GM23338 (cell line): Measurements from ENCODE around the gene CLK3. TPM values are rescaled to one million over a fixed set of nuclear protein-coding genes. Genes with fewer than 3 reads are reported as not detected.

Source experiments
- ATAC-seq: fragments of 200-7000 bp; cut with Tn5 transposase; 3 replicates; pipeline ENCODE4 v1.9.1; 2020
- DNase-seq: peaks from one replicate; pipeline ENCODE4 v3.0.0-alpha.2; 2015; ENCODE audit warnings: low spot score
- H2AFZ ChIP-seq: fragments of 200-600 bp; sonication (generic); 2 replicates; pipeline ENCODE4 v1.8.0; 2016; ENCODE audit warnings: antibody characterized with exemption, mild to moderate bottlenecking, moderate library complexity
- H3F3A ChIP-seq: fragments of 200-600 bp; sonication (generic); replicated peaks from 2 replicates; pipeline ENCODE4 v1.8.0; 2017; ENCODE audit warnings: antibody characterized with exemption, mixed run types, low read depth
- H3K27ac ChIP-seq: fragments of 200-600 bp; sonication (generic); 2 replicates; pipeline ENCODE4 v1.6.1; 2016; ENCODE audit warnings: low read depth
- H3K27me3 ChIP-seq: fragments of 200-600 bp; sonication (generic); 2 replicates; pipeline ENCODE4 v1.8.0; 2016; ENCODE audit warnings: mild to moderate bottlenecking, mixed run types, moderate library complexity; ENCODE audit not compliant: insufficient read depth
- H3K36me3 ChIP-seq: fragments of 200-600 bp; sonication (generic); 2 replicates; pipeline ENCODE4 v1.8.0; 2016; ENCODE audit warnings: mild to moderate bottlenecking; ENCODE audit not compliant: insufficient read depth
- H3K4me1 ChIP-seq: fragments of 200-600 bp; sonication (generic); 2 replicates; pipeline ENCODE4 v1.8.0; 2016; ENCODE audit warnings: mild to moderate bottlenecking, moderate library complexity; ENCODE audit not compliant: insufficient read depth
- H3K4me2 ChIP-seq: fragments of 200-600 bp; sonication (generic); 2 replicates; pipeline ENCODE4 v1.7.1; 2017; ENCODE audit warnings: mixed run types
- H3K4me3 ChIP-seq: fragments of 200-600 bp; sonication (generic); 2 replicates; pipeline ENCODE4 v1.6.1; 2016; ENCODE audit warnings: mixed run types
- H3K79me2 ChIP-seq: fragments of 200-600 bp; sonication (generic); replicated peaks from 2 replicates; pipeline ENCODE4 v1.8.0; 2017; ENCODE audit warnings: mild to moderate bottlenecking; ENCODE audit not compliant: insufficient read depth
- H3K9me2 ChIP-seq: fragments of 200-600 bp; sonication (generic); 2 replicates; pipeline ENCODE4 v1.8.0; 2017; ENCODE audit not compliant: insufficient read depth
- H4K20me1 ChIP-seq: fragments of 200-600 bp; sonication (generic); replicated peaks from 2 replicates; pipeline ENCODE4 v1.8.0; 2017; ENCODE audit warnings: mild to moderate bottlenecking; ENCODE audit not compliant: insufficient read depth
- H3K27ac Mint-ChIP-seq: 2 replicates; pipeline ENCODE4 v1.8.0; 2020; ENCODE audit warnings: inconsistent platforms, mild to moderate bottlenecking, moderate library complexity, mixed read lengths
- H3K27me3 Mint-ChIP-seq: 3 replicates; pipeline ENCODE4 v1.8.0; 2022; ENCODE audit warnings: low read depth, mild to moderate bottlenecking, moderate library complexity, mixed read lengths, inconsistent platforms; ENCODE audit not compliant: insufficient read depth, poor library complexity
- H3K36me3 Mint-ChIP-seq: 3 replicates; pipeline ENCODE4 v1.8.0; 2021; ENCODE audit warnings: low read depth, mild to moderate bottlenecking, inconsistent platforms, moderate library complexity, mixed read lengths
- H3K4me1 Mint-ChIP-seq: 3 replicates; pipeline ENCODE4 v1.8.0; 2020; ENCODE audit warnings: mild to moderate bottlenecking, inconsistent platforms, mixed read lengths
- H3K4me3 Mint-ChIP-seq: 3 replicates; pipeline ENCODE4 v1.8.0; 2021; ENCODE audit warnings: moderate library complexity, mild to moderate bottlenecking, inconsistent platforms, mixed read lengths
- H3K9me3 Mint-ChIP-seq: 3 replicates; pipeline ENCODE4 v1.8.0; 2020; ENCODE audit warnings: moderate library complexity, mild to moderate bottlenecking, inconsistent platforms, mixed read lengths
- JUNB ChIP-seq: IDR thresholded peaks from one replicate; pipeline ENCODE4 v1.6.1; 2016; ENCODE audit warnings: antibody characterized with exemption; ENCODE audit not compliant: unreplicated experiment
- POLR2AphosphoS5 ChIP-seq: IDR thresholded peaks from 2 replicates; pipeline ENCODE4 v1.6.1; 2016; ENCODE audit warnings: antibody characterized with exemption, low read depth
- STAT1 ChIP-seq: IDR thresholded peaks from one replicate; pipeline ENCODE4 v1.6.1; 2016; ENCODE audit warnings: antibody characterized with exemption; ENCODE audit not compliant: unreplicated experiment
- ZNF331 ChIP-seq: fragments of 250-450 bp; sonication (Bioruptor Pico); IDR thresholded peaks from 2 replicates; pipeline ENCODE4 v1.5.0; 2020; ENCODE audit warnings: low read depth, mild to moderate bottlenecking, moderate library complexity
- polyA plus RNA-seq: library from polyadenylated mRNA; unstranded; fragments of >200 nt; fragmentation: Nextera tagmentation; extraction: Ambion mirVana; gene quantifications from 2 replicates; pipeline ENCODE4 v1.2.1, GENCODE V29; 2016
- total RNA-seq: library from RNA; depleted of rRNA; stranded (reverse); fragments of >200 nt; shearing (Covaris generic); gene quantifications from 2 replicates; pipeline ENCODE4 v1.2.3, GENCODE V29; 2014
- TF ChIP-seq, protein P1 (sequence below): fragments of 250-450 bp; sonication (Bioruptor Pico); IDR thresholded peaks from 2 replicates; pipeline ENCODE4 v1.5.0; 2020; ENCODE audit warnings: mild to moderate bottlenecking, moderate library complexity
- TF ChIP-seq, protein P2 (sequence below): IDR thresholded peaks from 2 replicates; pipeline ENCODE4 v1.6.1; 2016; ENCODE audit warnings: antibody characterized with exemption
- TF ChIP-seq, protein P3 (sequence below), 2 experiments: fragments of 200-600 bp in 1 of 2; sonication (generic) in 1 of 2; conservative IDR thresholded peaks; 2 replicates each; pipeline versions ENCODE4 v1.5.1 to v1.6.1; 2016 to 2017; ENCODE audit warnings: antibody characterized with exemption in 2 of 2, low read depth in 2 of 2, mild to moderate bottlenecking in 2 of 2, moderate library complexity in 1 of 2

Gene CLK3
- total and polyA plus RNA-seq, 2 experiments from 2014 or later = 40.7 to 67.7 TPM

DNA sequence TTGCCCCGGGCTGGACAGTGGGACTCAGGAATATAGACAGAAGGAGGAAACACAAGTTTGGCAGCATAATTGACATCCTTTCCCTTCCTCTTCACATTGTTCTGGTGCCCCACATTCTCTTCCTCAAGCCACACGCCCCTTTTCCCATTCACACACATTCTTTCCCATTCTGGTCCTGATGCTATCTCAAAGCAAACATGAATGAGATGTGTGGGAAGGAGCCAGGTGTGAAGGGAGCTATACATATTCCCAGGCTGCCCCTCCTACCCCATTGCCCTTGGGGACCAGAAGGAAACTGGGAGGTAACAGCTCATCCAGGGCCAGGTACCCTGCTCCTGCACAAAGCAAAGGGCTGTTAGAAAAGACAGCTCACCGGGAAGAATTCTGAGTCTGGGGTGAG lies 23.4 kb upstream of the CLK3 start (continued):
- TF ChIP-seq, protein P1, sequence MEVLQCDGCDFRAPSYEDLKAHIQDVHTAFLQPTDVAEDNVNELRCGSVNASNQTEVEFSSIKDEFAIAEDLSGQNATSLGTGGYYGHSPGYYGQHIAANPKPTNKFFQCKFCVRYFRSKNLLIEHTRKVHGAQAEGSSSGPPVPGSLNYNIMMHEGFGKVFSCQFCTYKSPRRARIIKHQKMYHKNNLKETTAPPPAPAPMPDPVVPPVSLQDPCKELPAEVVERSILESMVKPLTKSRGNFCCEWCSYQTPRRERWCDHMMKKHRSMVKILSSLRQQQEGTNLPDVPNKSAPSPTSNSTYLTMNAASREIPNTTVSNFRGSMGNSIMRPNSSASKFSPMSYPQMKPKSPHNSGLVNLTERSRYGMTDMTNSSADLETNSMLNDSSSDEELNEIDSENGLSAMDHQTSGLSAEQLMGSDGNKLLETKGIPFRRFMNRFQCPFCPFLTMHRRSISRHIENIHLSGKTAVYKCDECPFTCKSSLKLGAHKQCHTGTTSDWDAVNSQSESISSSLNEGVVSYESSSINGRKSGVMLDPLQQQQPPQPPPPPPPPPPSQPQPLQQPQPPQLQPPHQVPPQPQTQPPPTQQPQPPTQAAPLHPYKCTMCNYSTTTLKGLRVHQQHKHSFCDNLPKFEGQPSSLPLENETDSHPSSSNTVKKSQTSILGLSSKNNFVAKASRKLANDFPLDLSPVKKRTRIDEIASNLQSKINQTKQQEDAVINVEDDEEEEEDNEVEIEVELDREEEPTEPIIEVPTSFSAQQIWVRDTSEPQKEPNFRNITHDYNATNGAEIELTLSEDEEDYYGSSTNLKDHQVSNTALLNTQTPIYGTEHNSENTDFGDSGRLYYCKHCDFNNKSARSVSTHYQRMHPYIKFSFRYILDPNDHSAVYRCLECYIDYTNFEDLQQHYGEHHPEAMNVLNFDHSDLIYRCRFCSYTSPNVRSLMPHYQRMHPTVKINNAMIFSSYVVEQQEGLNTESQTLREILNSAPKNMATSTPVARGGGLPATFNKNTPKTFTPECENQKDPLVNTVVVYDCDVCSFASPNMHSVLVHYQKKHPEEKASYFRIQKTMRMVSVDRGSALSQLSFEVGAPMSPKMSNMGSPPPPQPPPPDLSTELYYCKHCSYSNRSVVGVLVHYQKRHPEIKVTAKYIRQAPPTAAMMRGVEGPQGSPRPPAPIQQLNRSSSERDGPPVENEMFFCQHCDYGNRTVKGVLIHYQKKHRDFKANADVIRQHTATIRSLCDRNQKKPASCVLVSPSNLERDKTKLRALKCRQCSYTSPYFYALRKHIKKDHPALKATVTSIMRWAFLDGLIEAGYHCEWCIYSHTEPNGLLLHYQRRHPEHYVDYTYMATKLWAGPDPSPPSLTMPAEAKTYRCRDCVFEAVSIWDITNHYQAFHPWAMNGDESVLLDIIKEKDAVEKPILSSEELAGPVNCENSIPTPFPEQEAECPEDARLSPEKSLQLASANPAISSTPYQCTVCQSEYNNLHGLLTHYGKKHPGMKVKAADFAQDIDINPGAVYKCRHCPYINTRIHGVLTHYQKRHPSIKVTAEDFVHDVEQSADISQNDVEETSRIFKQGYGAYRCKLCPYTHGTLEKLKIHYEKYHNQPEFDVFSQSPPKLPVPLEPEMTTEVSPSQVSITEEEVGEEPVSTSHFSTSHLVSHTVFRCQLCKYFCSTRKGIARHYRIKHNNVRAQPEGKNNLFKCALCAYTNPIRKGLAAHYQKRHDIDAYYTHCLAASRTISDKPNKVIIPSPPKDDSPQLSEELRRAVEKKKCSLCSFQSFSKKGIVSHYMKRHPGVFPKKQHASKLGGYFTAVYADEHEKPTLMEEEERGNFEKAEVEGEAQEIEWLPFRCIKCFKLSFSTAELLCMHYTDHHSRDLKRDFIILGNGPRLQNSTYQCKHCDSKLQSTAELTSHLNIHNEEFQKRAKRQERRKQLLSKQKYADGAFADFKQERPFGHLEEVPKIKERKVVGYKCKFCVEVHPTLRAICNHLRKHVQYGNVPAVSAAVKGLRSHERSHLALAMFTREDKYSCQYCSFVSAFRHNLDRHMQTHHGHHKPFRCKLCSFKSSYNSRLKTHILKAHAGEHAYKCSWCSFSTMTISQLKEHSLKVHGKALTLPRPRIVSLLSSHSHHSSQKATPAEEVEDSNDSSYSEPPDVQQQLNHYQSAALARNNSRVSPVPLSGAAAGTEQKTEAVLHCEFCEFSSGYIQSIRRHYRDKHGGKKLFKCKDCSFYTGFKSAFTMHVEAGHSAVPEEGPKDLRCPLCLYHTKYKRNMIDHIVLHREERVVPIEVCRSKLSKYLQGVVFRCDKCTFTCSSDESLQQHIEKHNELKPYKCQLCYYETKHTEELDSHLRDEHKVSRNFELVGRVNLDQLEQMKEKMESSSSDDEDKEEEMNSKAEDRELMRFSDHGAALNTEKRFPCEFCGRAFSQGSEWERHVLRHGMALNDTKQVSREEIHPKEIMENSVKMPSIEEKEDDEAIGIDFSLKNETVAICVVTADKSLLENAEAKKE (CRISPR knock-in tag) = no peak
- TF ChIP-seq STAT1 = no peak
- TF ChIP-seq POLR2AphosphoS5 = no peak
- TF ChIP-seq JUNB = no peak
- TF ChIP-seq, protein P2, sequence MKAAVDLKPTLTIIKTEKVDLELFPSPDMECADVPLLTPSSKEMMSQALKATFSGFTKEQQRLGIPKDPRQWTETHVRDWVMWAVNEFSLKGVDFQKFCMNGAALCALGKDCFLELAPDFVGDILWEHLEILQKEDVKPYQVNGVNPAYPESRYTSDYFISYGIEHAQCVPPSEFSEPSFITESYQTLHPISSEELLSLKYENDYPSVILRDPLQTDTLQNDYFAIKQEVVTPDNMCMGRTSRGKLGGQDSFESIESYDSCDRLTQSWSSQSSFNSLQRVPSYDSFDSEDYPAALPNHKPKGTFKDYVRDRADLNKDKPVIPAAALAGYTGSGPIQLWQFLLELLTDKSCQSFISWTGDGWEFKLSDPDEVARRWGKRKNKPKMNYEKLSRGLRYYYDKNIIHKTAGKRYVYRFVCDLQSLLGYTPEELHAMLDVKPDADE = no peak

DNA sequence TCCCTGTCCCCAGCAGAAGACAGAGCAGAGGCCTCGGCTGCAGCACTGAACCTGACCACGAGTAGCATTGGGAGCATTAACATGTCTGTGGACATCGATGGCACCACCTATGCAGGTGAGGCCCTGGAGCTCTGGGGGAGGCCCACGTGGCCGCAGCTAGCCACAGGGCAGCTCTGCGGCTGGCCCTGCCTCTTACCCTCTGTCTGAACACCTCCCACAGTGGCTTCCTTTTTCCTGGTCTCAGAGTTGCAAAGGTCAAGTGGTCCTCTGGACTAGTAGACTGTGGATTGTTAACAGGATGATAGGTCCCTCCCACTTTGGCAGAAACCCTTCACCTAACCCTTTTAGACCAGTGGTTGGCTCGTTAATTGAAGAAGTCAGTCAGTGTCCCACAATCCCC lies 22.5 kb upstream of the CLK3 start:
- no peak overlapping the region for H3K27ac Mint-ChIP-seq
- H3K4me1 ChIP-seq = peaks cover 11% of the 10 kb centered on the region
- H3K4me1 Mint-ChIP-seq = peaks cover 14% of the 10 kb centered on the region
- H3K4me2 ChIP-seq = no peak overlapping the region
- H3F3A ChIP-seq = peaks cover 26% of the 10 kb centered on the region
- ATAC-seq (no peak), DNase-seq (no peak)
- H3K4me3 Mint-ChIP-seq = no peak overlapping the region
- no peaks in the 10 kb centered on the region for H3K27me3 ChIP-seq
- no peaks in the 10 kb centered on the region for H3K79me2 ChIP-seq
- no peak overlapping the region for H3K4me3 ChIP-seq
- H3K36me3 ChIP-seq = peaks cover 26% of the 10 kb centered on the region
- no peak overlapping the region for H3K27ac ChIP-seq
- peaks cover 77% of the 10 kb centered on the region for H3K36me3 Mint-ChIP-seq
- H3K9me3 Mint-ChIP-seq = no peaks in the 10 kb centered on the region
- H2AFZ ChIP-seq = no peak overlapping the region
- no peaks in the 10 kb centered on the region for H3K9me2 ChIP-seq
- H4K20me1 ChIP-seq = peaks cover 22% of the 10 kb centered on the region
- H3K27me3 Mint-ChIP-seq = peaks cover 3% of the 10 kb centered on the region
- TF ChIP-seq, protein P3, sequence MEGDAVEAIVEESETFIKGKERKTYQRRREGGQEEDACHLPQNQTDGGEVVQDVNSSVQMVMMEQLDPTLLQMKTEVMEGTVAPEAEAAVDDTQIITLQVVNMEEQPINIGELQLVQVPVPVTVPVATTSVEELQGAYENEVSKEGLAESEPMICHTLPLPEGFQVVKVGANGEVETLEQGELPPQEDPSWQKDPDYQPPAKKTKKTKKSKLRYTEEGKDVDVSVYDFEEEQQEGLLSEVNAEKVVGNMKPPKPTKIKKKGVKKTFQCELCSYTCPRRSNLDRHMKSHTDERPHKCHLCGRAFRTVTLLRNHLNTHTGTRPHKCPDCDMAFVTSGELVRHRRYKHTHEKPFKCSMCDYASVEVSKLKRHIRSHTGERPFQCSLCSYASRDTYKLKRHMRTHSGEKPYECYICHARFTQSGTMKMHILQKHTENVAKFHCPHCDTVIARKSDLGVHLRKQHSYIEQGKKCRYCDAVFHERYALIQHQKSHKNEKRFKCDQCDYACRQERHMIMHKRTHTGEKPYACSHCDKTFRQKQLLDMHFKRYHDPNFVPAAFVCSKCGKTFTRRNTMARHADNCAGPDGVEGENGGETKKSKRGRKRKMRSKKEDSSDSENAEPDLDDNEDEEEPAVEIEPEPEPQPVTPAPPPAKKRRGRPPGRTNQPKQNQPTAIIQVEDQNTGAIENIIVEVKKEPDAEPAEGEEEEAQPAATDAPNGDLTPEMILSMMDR (conservative IDR thresholded peaks at IDR 0.05; ENCODE audit: low read depth in 2 of 2) = no peak
- TF ChIP-seq STAT1 (no peak), ZNF331 (CRISPR knock-in tag) (no peak)
- TF ChIP-seq, protein P2 = no peak
